UCSD-AML1 (cell line): ENCODE data around the gene CCDC195.

Experiments
- DNase-seq: peaks from one replicate; lab custom pipeline; 2025; ENCODE audit not compliant: unreplicated experiment; lab: John Stamatoyannopoulos, UW

The CCDC195 gene

DNA sequence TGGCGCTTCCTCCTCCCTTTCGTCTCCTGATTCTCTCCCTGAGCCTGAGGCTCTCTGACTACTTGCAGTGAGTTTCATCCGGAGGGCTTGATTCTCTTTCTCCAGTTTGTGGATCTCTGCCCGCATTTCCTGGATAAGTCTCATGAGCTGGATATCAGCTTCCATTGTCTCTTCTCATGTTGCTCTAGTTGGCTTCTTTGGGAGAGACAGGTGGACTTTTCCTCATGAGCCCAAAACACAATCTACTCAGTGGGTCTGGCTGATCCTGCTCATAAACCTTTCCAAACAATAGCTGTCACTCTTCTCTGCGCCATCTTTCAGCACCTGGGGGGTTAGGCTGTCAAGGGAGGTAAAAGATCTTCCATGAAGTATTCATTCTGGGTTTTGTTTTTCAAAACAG is at the start of gene CCDC195:
Gene CCDC195 (minus strand): TSS at position 165 of the 400 bp plus-strand sequence. CDS start 0 bp downstream, at position 165.
- DNase-seq, result no peak

- DNase-seq, result no peak
Measured at GRCh38 chr2:224764565-224765236, 48.5 kb upstream of the CCDC195 start.

DNA sequence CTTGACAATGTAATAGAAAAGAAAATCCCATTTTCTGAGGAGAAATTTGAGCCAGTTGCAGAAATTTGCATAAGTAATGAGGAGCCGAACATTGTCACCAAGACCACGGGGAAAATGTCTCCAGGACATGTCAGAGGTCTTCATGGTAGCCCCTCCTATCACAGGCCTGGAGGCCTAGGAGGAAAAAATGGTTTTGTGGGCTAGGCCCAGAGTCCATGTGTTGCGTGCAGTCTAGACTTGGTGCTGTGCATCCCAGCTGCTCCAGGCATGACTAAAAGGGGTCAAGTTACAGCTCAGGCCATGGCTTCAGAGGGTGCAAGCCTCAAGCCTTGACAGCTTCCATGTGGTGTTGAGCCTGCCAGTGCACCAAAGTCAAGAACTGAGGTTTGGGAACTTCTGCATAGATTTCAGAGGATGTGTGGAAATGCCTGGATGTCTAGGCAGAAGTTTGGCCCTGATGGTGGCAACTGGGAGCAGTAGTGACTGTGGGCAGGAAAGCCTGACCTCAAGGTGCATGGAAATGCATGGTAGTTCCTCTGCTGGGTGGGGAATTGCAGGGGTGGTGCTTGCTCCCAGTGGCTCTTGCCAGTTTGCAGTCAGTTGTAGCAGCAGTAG is 41.9 kb upstream of the CCDC195 start:
- no peak for DNase-seq

- no peak for DNase-seq
Measured at GRCh38 chr2:224753743-224754540, 37.8 kb upstream of the CCDC195 start.

- no peak for DNase-seq
Measured at GRCh38 chr2:224751996-224752698, 36.0 kb upstream of the CCDC195 start.

- DNase-seq, result no peak
Measured at GRCh38 chr2:224749136-224749535, 33.0 kb upstream of the CCDC195 start.

DNA sequence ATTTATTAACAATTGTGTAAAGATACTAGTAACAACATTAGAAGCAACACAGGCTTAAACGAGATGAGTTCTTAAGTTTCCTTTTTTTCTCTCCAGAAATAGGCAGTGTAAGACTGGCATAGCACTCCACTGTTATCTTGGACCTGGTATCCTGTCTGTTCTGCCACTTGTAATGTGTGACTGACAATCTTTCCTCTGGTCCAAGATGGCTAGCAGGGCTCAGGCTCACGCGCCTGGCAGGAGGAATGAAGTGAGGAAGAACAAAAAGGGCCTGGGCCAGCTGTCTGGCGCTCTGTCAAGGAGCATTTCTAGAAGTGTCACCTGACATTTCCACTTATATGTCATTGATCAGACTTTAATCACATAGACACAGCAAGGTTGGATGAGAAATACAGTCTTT is 31.6 kb upstream of the CCDC195 start:
- DNase-seq, result no peak

DNA sequence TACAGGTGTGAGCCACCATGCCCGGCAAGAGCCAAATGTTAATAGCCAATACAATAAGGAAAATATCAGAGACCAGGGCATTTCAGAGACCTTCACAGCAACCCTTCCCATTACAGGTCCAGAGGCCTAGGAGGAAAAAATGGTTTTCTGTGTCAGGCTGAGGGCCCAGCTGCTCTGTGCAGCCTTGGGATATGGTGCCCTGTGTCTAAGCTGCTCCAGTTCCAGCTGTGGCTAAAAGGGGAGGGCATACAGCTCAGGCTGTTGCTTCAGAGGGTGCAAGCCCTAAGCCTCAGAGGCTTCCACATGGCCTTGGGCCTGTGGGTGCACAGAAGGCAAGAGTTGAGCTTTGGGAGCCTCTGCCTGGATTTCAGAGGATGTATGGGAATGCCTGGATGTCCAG is 20.1 kb upstream of the CCDC195 start:
- no peak for DNase-seq

DNA sequence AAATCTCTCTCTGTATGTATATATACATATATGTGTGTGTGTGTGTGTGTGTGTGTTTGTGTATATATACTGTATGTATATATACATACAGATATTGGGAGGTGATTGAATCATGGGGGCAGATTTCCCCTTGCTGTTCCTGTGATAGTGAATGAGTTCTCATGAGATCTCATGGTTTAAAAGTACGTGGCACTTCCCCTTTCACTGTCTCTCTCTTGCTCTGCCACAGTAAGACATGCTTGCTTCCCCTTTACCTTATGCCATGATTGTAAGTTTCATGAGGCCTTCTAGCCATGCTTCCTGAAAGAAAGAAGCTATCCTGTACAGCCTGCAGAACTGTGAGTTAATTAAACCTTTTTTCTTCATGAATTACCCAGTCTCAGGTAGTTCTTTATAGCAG is 18.8 kb upstream of the CCDC195 start:
- DNase-seq, result no peak

DNA sequence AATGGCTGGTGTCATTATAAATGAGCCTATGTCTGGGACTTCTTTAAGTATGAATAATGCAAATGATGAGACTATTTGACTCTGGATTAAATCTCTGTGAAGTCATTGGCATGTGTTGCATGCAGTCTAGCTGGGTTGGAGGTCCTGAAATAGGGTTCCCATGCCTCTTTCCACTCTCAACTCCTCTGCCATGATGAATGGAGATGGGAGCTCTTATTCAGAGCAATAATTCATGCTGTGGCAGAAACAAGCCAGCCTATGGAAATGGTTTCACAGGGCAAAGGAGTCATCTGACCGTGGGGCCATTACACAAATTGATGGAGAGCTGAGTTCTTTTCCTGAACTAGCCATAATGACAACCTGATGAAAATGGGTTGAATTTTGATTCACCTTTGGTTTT is 15.5 kb upstream of the CCDC195 start:
- DNase-seq, result no peak

DNA sequence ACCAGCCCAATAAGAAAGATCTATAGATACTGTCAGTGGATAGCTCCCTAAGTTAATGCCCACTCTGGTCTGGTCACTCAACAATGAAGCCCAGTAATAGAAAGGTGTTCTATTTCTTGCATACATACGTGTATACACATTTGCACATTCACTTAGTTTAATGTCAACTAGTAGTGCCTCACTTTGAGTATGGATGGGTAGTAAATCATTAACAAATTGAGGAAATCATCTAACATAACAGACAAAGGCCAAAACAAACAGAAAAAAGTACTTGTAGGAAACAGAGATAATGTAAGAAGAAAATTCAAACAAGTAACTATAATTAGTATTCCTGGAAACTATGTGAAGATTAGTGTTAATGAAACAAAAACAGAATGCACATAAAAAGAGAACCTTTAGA is 13.3 kb upstream of the CCDC195 start:
- DNase-seq, result no peak

GRCh38 chr2:224724331-224724730 is 8.2 kb upstream of the CCDC195 start:
- DNase-seq, result no peak

DNA sequence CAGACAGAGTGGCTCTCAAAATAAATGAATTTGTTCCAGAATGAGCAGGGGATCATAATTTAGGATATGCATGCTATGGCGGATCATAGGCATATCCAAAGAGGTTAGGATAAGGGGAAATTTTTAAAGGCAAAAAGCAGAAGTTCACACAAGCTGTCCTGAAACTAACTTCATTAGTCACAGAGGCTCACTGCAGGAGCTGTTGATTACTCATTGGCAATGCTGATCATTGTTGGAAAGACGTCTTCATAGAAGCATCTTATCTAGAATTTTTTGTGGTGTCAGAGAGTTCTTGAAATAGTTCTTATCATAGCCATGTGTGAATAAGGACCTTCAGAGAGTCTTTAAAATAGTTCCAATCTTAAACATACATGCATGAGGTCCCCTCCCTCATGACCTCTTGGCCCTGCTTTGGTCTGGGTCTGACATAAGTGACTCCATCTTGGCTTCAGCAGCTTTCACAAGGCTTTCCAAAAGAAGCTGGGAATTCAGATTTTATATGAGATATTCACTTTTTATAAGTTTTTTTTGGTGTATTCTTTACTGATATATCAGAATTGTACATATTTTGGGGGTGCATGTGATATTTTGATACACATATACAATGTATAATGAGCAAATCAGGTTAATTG is 7.5 kb upstream of the CCDC195 start:
- no peak for DNase-seq

- DNase-seq, result no peak
Measured at GRCh38 chr2:224722770-224723169, 6.6 kb upstream of the CCDC195 start.

DNA sequence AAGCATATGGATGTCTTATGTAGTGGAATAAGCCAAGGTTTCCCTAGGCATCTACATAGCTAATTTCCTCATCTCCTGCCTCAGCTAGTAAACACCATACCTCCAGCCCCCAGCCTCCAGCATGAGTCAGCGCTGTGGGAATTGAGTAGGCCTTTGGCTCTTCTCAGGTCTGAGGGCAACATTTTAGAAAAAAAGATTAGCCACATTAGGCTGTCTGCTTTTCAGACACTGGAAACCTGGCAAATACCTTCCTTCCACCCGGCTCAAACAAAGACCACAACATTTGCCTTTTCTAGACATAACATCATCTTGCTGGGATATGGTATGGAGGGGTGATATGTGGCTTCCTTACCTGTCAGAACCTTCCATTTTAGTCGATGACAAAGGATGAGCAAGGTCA is 6.1 kb upstream of the CCDC195 start:
- no peak for DNase-seq

DNA sequence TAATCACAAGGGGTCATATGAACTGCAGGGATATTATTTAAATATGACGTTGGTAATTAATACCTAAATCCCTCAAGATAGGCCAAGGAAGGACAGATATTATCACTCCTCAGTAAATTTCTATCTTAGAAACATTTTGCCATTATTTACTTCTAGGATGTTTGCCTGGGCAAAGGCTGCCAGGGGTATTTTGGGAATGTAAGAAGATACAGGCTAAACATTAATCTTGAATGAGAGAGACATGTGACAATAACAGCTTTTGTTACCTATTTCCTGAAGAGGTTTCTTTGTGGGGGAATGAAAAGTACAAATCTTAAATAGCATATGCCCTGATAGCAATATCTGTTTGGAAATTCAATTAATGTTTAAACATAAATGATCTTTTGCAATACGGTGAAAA is 756 bp upstream of the CCDC195 start:
- DNase-seq, result no peak

DNA sequence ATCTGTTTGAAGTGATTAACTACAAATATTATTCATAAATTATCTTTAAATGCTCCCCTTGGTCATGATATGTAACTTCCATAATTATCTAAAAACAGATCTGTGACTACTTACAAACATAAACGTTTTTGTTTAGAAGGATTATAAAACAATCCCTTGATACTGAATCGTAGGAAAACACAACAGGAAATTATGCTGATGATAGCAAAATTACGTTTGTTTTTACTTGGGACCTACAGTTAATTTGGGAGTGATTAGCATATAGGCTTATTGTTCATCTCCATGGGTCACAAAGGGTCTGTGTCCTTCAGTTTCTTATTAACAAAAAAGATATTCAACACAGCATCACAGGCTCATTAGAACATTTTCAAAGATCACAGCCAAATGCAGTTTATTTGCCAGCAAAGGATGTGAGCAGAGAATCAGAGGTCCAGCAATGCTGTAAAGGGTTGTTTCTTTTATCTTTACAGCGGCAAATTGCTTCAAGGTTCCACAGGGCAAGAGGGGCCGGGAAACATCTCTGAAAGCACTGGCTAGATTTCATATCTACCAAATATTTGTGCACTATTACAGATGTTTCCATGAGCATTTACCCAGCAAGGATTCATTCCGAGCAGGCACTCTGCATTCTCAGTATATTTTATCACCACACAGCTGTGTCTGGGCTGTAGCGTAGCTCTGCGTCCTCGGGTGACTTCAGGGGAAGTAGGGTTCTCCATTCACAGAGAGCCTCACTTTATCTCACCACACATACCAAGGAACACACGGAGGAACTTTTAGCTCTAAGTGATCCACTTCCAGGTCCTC is 4.1 kb downstream of the CCDC195 start:
- no peak for DNase-seq

- no peak for DNase-seq
Measured at GRCh38 chr2:224711381-224711780, 4.8 kb downstream of the CCDC195 start.

GRCh38 chr2:224709301-224709700 is 6.9 kb downstream of the CCDC195 start:
- DNase-seq, result no peak

- no peak for DNase-seq
Measured at GRCh38 chr2:224694502-224694901, 21.7 kb downstream of the CCDC195 start.
